Measurements from ENCODE around the gene IZUMO1.
"Not testable (repeated sequence)": the region's sequence is repeated elsewhere in the genome, so short reads cannot be mapped to it uniquely, and the experiment has no call there.

DNA sequence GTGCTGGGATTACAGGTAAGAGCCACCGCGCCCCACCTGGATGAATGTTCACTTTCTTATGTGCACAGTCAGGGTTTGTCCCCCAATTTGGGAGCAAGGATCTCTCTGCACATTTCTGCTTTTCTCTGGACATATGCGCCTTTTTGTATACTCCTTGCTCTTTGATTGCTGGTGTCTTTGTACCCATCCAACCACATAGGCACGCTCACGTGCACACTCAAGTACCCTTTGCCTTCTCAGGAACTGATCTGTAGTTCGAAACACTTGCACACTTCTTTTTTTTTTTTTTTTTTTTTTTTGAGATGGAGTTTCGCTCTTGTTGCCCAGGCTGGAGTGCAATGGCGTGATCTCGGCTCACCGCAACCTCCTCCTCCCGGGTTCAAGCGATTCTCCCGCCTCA is 28.6 kb downstream of the IZUMO1 start:
- TF ChIP-seq, protein P1, sequence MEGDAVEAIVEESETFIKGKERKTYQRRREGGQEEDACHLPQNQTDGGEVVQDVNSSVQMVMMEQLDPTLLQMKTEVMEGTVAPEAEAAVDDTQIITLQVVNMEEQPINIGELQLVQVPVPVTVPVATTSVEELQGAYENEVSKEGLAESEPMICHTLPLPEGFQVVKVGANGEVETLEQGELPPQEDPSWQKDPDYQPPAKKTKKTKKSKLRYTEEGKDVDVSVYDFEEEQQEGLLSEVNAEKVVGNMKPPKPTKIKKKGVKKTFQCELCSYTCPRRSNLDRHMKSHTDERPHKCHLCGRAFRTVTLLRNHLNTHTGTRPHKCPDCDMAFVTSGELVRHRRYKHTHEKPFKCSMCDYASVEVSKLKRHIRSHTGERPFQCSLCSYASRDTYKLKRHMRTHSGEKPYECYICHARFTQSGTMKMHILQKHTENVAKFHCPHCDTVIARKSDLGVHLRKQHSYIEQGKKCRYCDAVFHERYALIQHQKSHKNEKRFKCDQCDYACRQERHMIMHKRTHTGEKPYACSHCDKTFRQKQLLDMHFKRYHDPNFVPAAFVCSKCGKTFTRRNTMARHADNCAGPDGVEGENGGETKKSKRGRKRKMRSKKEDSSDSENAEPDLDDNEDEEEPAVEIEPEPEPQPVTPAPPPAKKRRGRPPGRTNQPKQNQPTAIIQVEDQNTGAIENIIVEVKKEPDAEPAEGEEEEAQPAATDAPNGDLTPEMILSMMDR (IDR thresholded peaks at IDR 0.05): not testable (repeated sequence)
- not testable (repeated sequence) for TF ChIP-seq POLR2A (IDR thresholded peaks at IDR 0.05)
